Measurements from ENCODE around the gene USH2A.

USH2A gene

DNA sequence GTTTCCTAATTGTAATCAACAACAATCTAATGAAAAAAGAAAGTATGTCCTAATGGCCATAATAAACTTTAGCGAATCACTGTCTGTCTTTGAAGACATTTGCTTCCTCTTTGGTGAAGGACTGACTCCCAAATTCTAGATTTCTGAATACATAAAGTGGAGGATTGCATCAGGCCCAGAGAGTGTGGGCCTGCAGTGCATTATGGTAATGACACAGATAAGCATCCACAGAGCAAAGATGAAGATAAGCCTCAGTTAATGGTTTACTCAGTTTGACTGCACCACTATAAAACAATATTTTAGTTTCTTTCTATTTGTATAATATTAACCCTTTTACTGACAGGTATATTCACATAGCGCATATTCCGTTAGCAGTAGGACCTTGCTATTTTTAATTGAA lies 490.7 kb downstream of the USH2A start:
- H3K4me2 ChIP-seq (ENCODE audit: low read depth, low read length), result no peak overlapping the region
- H3K4me1 ChIP-seq (ENCODE audit: low read length), result no peaks in the 10 kb centered on the region
- no peaks in the 10 kb centered on the region for H3F3A ChIP-seq (ENCODE audit: insufficient read depth, low read length)
- DNase-seq, result no peak
- no peak overlapping the region for H2AFZ ChIP-seq (ENCODE audit: low read length)
- no peaks in the 10 kb centered on the region for H4K20me1 ChIP-seq (ENCODE audit: insufficient read depth, low read length)
- H3K79me2 ChIP-seq (ENCODE audit: low read length), result no peaks in the 10 kb centered on the region
- no peaks in the 10 kb centered on the region for H3K9me3 ChIP-seq (replicated peaks; ENCODE audit: insufficient read depth, low read length)
- TF ChIP-seq EZH2 (optimal IDR thresholded peaks at IDR 0.05; ENCODE audit: low read depth, low read length) (no peak), CTCF (IDR thresholded peaks at IDR 0.05; ENCODE audit: low read length) (no peak), EZH2phosphoT487 (IDR thresholded peaks at IDR 0.05; ENCODE audit: low read length) (no peak)
- no peak overlapping the region for H3K9ac ChIP-seq (ENCODE audit: low read length)
- no peaks in the 10 kb centered on the region for H3K9me2 ChIP-seq (replicated peaks; ENCODE audit: insufficient read depth, low read length)
- no peaks in the 10 kb centered on the region for H3K27me3 ChIP-seq (replicated peaks; ENCODE audit: insufficient read depth, low read length)
- H3K27ac ChIP-seq (ENCODE audit: low read length), result no peak overlapping the region
- no peaks in the 10 kb centered on the region for H3K36me3 ChIP-seq (replicated peaks; ENCODE audit: insufficient read depth, low read length)
- H3K4me3 ChIP-seq (ENCODE audit: low read length), result no peak overlapping the region

GRCh38 chr1:215926670-215927069 lies 496.6 kb downstream of the USH2A start:
- no peak overlapping the region for H3K27ac ChIP-seq (ENCODE audit: low read length)
- no peaks in the 10 kb centered on the region for H3K27me3 ChIP-seq (replicated peaks; ENCODE audit: insufficient read depth, low read length)
- H3K4me1 ChIP-seq (ENCODE audit: low read length), result no peaks in the 10 kb centered on the region
- H3K79me2 ChIP-seq (ENCODE audit: low read length), result no peaks in the 10 kb centered on the region
- no peaks in the 10 kb centered on the region for H3K36me3 ChIP-seq (replicated peaks; ENCODE audit: insufficient read depth, low read length)
- H2AFZ ChIP-seq (ENCODE audit: low read length), result no peak overlapping the region
- no peak overlapping the region for H3K4me2 ChIP-seq (ENCODE audit: low read depth, low read length)
- no peaks in the 10 kb centered on the region for H3K9me2 ChIP-seq (replicated peaks; ENCODE audit: insufficient read depth, low read length)
- no peak for TF ChIP-seq EZH2phosphoT487 (IDR thresholded peaks at IDR 0.05; ENCODE audit: low read length)
- no peak for TF ChIP-seq EZH2 (optimal IDR thresholded peaks at IDR 0.05; ENCODE audit: low read depth, low read length)
- no peak for TF ChIP-seq CTCF (IDR thresholded peaks at IDR 0.05; ENCODE audit: low read length)
- H3K4me3 ChIP-seq (ENCODE audit: low read length), result no peak overlapping the region
- no peak overlapping the region for H3K9ac ChIP-seq (ENCODE audit: low read length)
- H4K20me1 ChIP-seq (ENCODE audit: insufficient read depth, low read length), result no peaks in the 10 kb centered on the region
- no peaks in the 10 kb centered on the region for H3F3A ChIP-seq (ENCODE audit: insufficient read depth, low read length)
- no peaks in the 10 kb centered on the region for H3K9me3 ChIP-seq (replicated peaks; ENCODE audit: insufficient read depth, low read length)
- DNase-seq, result no peak

GRCh38 chr1:215923129-215923824 lies 500.0 kb downstream of the USH2A start:
- Histone ChIP-seq H3K27me3 (replicated peaks; ENCODE audit: insufficient read depth, low read length) (no peaks in the 10 kb centered on the region), H3K9ac (ENCODE audit: low read length) (no peak overlapping the region), H2AFZ (ENCODE audit: low read length) (no peak overlapping the region), H3K36me3 (replicated peaks; ENCODE audit: insufficient read depth, low read length) (no peaks in the 10 kb centered on the region), H3K27ac (ENCODE audit: low read length) (no peak overlapping the region), H3K9me2 (replicated peaks; ENCODE audit: insufficient read depth, low read length) (no peaks in the 10 kb centered on the region), H3F3A (ENCODE audit: insufficient read depth, low read length) (no peaks in the 10 kb centered on the region), H3K4me1 (ENCODE audit: low read length) (no peaks in the 10 kb centered on the region), H3K4me3 (ENCODE audit: low read length) (no peak overlapping the region), H3K79me2 (ENCODE audit: low read length) (no peaks in the 10 kb centered on the region), H3K9me3 (replicated peaks; ENCODE audit: insufficient read depth, low read length) (no peaks in the 10 kb centered on the region), H3K4me2 (ENCODE audit: low read depth, low read length) (no peak overlapping the region), H4K20me1 (ENCODE audit: insufficient read depth, low read length) (no peaks in the 10 kb centered on the region)
- TF ChIP-seq EZH2phosphoT487 (IDR thresholded peaks at IDR 0.05; ENCODE audit: low read length) (no peak), CTCF (IDR thresholded peaks at IDR 0.05; ENCODE audit: low read length) (no peak), EZH2 (optimal IDR thresholded peaks at IDR 0.05; ENCODE audit: low read depth, low read length) (no peak)
- DNase-seq, result no peak
